Hepatocyte (in vitro differentiated cells): Measurements from ENCODE around the gene RAB22A. TPM values are rescaled to one million over a fixed set of nuclear protein-coding genes. Genes with fewer than 3 reads are reported as not detected.

Experiments used
- DNase-seq: peaks from one replicate; pipeline ENCODE4 v3.0.0-alpha.2; 2016; ENCODE audit warnings: low spot score
- H2AFZ ChIP-seq: fragments of 200-600 bp; sonication (generic); 2 replicates; pipeline ENCODE4 v1.6.0; 2016; ENCODE audit warnings: antibody characterized with exemption, mild to moderate bottlenecking
- H3K27ac ChIP-seq: fragments of 200-600 bp; sonication (generic); 2 replicates; pipeline ENCODE4 v1.5.1; 2016; ENCODE audit warnings: mild to moderate bottlenecking
- H3K27me3 ChIP-seq: fragments of 200-600 bp; sonication (generic); 2 replicates; pipeline ENCODE4 v1.6.1; 2016
- H3K36me3 ChIP-seq: fragments of 200-600 bp; sonication (generic); replicated peaks from 2 replicates; pipeline ENCODE4 v1.5.1; 2016; ENCODE audit warnings: low read depth; ENCODE audit not compliant: insufficient read depth
- H3K4me1 ChIP-seq: fragments of 200-600 bp; sonication (generic); 2 replicates; pipeline ENCODE4 v1.5.1; 2016; ENCODE audit warnings: mild to moderate bottlenecking, moderate library complexity; ENCODE audit not compliant: insufficient read depth
- H3K4me2 ChIP-seq: fragments of 200-600 bp; sonication (generic); 2 replicates; pipeline ENCODE4 v1.6.0; 2016
- H3K4me3 ChIP-seq: fragments of 200-600 bp; sonication (generic); 2 replicates; pipeline ENCODE4 v1.5.1; 2016; ENCODE audit warnings: mild to moderate bottlenecking
- H3K79me2 ChIP-seq: fragments of 200-600 bp; sonication (generic); 2 replicates; pipeline ENCODE4 v1.6.0; 2017; ENCODE audit warnings: mild to moderate bottlenecking
- H3K9me2 ChIP-seq: fragments of 200-600 bp; sonication (generic); replicated peaks from 2 replicates; pipeline ENCODE4 v1.6.0; 2017; ENCODE audit warnings: mild to moderate bottlenecking; ENCODE audit not compliant: insufficient read depth
- H3K9me3 ChIP-seq: fragments of 200-600 bp; sonication (generic); 2 replicates; pipeline ENCODE4 v1.5.1; 2016; ENCODE audit warnings: low read depth, mild to moderate bottlenecking
- H4K20me1 ChIP-seq: fragments of 200-600 bp; sonication (generic); 2 replicates; pipeline ENCODE4 v1.6.0; 2016; ENCODE audit warnings: mild to moderate bottlenecking; ENCODE audit not compliant: insufficient read depth, poor library complexity, severe bottlenecking
- EZH2 ChIP-seq: fragments of 200-600 bp; sonication (generic); IDR thresholded peaks from 2 replicates; pipeline ENCODE4 v1.6.1; 2016; ENCODE audit warnings: antibody characterized with exemption, mild to moderate bottlenecking, borderline replicate concordance
- EZH2phosphoT487 ChIP-seq: fragments of 200-600 bp; sonication (generic); IDR thresholded peaks from one replicate; pipeline ENCODE4 v1.6.1; 2018; ENCODE audit warnings: antibody characterized with exemption, mild to moderate bottlenecking, low read depth, moderate library complexity; ENCODE audit not compliant: unreplicated experiment, severe bottlenecking
- WGBS: methylation state at CpG from one replicate; pipeline ENCODE4 v1.1.6; 2016; ENCODE audit warnings: low lambda C conversion rate; ENCODE audit errors: missing lambda C conversion rate; 5-methylcytosine and 5-hydroxymethylcytosine counted together
- polyA plus RNA-seq: library from polyadenylated mRNA; unstranded; fragments of >200 nt; fragmentation: Nextera tagmentation; extraction: Ambion mirVana; gene quantifications from 2 replicates; pipeline ENCODE4 v1.2.1, GENCODE V29; 2016
- total RNA-seq: library from RNA; depleted of rRNA; stranded (reverse); fragments of >200 nt; gene quantifications from 2 replicates; pipeline ENCODE4 v1.2.3, GENCODE V29; 2014
- TF ChIP-seq, protein P1 (sequence below): fragments of 200-600 bp; sonication (generic); IDR thresholded peaks from 2 replicates; pipeline ENCODE4 v1.5.1; 2016; ENCODE audit warnings: antibody characterized with exemption, mild to moderate bottlenecking; ENCODE audit not compliant: poor library complexity

The RAB22A gene
- total and polyA plus RNA-seq, 2 experiments from 2014 or later: 18.4 to 26.9 TPM

GRCh38 chr20:58268936-58269619, 40.4 kb upstream of the RAB22A start:
- H3K9me3 ChIP-seq: no peaks in the 10 kb centered on the region
- no peak overlapping the region for H2AFZ ChIP-seq
- no peaks in the 10 kb centered on the region for H3K9me2 ChIP-seq
- H3K4me1 ChIP-seq: no peaks in the 10 kb centered on the region
- TF ChIP-seq EZH2phosphoT487: no peak
- TF ChIP-seq EZH2: no peak
- TF ChIP-seq, protein P1, sequence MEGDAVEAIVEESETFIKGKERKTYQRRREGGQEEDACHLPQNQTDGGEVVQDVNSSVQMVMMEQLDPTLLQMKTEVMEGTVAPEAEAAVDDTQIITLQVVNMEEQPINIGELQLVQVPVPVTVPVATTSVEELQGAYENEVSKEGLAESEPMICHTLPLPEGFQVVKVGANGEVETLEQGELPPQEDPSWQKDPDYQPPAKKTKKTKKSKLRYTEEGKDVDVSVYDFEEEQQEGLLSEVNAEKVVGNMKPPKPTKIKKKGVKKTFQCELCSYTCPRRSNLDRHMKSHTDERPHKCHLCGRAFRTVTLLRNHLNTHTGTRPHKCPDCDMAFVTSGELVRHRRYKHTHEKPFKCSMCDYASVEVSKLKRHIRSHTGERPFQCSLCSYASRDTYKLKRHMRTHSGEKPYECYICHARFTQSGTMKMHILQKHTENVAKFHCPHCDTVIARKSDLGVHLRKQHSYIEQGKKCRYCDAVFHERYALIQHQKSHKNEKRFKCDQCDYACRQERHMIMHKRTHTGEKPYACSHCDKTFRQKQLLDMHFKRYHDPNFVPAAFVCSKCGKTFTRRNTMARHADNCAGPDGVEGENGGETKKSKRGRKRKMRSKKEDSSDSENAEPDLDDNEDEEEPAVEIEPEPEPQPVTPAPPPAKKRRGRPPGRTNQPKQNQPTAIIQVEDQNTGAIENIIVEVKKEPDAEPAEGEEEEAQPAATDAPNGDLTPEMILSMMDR: no peak
- no peak overlapping the region for H3K27ac ChIP-seq
- no peaks in the 10 kb centered on the region for H3K36me3 ChIP-seq
- DNase-seq: no peak
- no peak overlapping the region for H3K4me2 ChIP-seq
- WGBS: 80% methylated on average over 13 of the region's 13 CpGs
- no peaks in the 10 kb centered on the region for H4K20me1 ChIP-seq
- H3K27me3 ChIP-seq: no peaks in the 10 kb centered on the region
- no peak overlapping the region for H3K4me3 ChIP-seq
- peaks cover 9% of the 10 kb centered on the region for H3K79me2 ChIP-seq

DNA sequence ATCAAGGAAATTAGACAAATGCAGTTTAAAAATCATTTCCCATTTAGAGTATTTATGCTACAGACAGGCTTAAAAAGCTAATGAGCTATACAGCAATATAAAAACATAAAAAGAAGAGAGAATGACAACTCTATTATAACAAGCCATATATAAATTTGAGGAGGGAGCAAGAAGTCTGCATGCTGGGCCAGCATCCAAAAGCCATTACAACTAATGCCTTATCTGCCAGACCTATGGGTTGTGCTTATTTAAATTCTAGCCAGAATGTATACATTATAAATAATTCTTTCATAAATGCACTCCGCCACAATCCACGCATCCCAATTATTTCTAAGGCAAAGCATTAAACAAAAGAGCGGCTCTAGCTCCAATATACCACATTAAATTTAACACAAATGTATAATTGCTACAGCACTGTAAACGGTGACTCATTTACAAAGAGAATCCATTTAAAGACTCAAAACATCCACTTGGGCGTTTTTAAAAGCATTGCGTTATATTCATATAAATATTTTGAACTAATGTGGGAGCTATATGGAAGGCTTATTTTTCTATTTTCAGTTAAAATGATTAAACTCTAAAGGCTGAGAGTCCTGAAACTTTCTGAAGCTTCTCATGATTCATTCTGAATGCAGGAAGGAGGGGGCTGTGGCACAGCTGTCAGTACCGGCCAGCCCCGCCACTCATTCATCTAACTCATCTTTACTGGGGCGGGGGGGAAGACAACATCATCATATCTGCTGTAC, 37.7 kb upstream of the RAB22A start:
- H3K79me2 ChIP-seq: peaks cover 21% of the 10 kb centered on the region
- H3K27ac ChIP-seq: no peak overlapping the region
- WGBS: 67% methylated on average over 9 of the region's 9 CpGs
- no peaks in the 10 kb centered on the region for H3K9me3 ChIP-seq
- DNase-seq: no peak
- no peak overlapping the region for H3K4me3 ChIP-seq
- no peak overlapping the region for H2AFZ ChIP-seq
- no peaks in the 10 kb centered on the region for H3K36me3 ChIP-seq
- no peaks in the 10 kb centered on the region for H3K27me3 ChIP-seq
- no peaks in the 10 kb centered on the region for H3K9me2 ChIP-seq
- TF ChIP-seq, protein P1: no peak
- TF ChIP-seq EZH2phosphoT487 (no peak), EZH2 (no peak)
- no peak overlapping the region for H3K4me2 ChIP-seq
- no peaks in the 10 kb centered on the region for H4K20me1 ChIP-seq
- no peaks in the 10 kb centered on the region for H3K4me1 ChIP-seq

DNA sequence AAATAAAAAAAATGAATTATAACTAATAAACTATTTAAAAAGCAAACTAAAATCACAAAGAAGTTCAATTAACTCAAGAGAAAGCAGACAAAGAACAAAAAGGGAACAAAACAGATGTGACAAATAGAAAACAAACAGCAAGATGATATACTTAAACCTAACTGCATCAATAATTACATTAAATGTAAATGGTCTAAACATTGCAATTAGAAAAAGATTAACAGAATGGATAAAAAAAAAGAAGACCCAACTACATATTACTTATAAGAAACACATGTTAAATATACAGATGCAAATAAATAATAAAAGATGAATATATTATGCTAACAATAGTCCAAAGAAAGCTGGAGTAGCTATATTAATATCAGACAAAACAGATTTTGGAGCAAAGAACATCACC, 35.1 kb upstream of the RAB22A start:
- DNase-seq: no peak
- no peaks in the 10 kb centered on the region for H4K20me1 ChIP-seq
- H2AFZ ChIP-seq: no peak overlapping the region
- peaks cover 21% of the 10 kb centered on the region for H3K79me2 ChIP-seq
- no peaks in the 10 kb centered on the region for H3K9me3 ChIP-seq
- H3K4me2 ChIP-seq: no peak overlapping the region
- H3K27ac ChIP-seq: no peak overlapping the region
- H3K36me3 ChIP-seq: no peaks in the 10 kb centered on the region
- no peaks in the 10 kb centered on the region for H3K27me3 ChIP-seq
- no peak overlapping the region for H3K4me3 ChIP-seq
- TF ChIP-seq, protein P1: no peak
- H3K4me1 ChIP-seq: peaks cover 13% of the 10 kb centered on the region
- no peaks in the 10 kb centered on the region for H3K9me2 ChIP-seq
